HS-5 (cell line): ENCODE measurements around the gene BLTP3B.
"Not testable (repeated sequence)": the region's sequence is repeated elsewhere in the genome, so short reads cannot be mapped to it uniquely, and the experiment has no call there.

ENCODE experiments used
- DNase-seq: peaks from one replicate; pipeline ENCODE4 v3.0.0-alpha.2; 2012; ENCODE audit warnings: low read depth

Gene BLTP3B, protein sequence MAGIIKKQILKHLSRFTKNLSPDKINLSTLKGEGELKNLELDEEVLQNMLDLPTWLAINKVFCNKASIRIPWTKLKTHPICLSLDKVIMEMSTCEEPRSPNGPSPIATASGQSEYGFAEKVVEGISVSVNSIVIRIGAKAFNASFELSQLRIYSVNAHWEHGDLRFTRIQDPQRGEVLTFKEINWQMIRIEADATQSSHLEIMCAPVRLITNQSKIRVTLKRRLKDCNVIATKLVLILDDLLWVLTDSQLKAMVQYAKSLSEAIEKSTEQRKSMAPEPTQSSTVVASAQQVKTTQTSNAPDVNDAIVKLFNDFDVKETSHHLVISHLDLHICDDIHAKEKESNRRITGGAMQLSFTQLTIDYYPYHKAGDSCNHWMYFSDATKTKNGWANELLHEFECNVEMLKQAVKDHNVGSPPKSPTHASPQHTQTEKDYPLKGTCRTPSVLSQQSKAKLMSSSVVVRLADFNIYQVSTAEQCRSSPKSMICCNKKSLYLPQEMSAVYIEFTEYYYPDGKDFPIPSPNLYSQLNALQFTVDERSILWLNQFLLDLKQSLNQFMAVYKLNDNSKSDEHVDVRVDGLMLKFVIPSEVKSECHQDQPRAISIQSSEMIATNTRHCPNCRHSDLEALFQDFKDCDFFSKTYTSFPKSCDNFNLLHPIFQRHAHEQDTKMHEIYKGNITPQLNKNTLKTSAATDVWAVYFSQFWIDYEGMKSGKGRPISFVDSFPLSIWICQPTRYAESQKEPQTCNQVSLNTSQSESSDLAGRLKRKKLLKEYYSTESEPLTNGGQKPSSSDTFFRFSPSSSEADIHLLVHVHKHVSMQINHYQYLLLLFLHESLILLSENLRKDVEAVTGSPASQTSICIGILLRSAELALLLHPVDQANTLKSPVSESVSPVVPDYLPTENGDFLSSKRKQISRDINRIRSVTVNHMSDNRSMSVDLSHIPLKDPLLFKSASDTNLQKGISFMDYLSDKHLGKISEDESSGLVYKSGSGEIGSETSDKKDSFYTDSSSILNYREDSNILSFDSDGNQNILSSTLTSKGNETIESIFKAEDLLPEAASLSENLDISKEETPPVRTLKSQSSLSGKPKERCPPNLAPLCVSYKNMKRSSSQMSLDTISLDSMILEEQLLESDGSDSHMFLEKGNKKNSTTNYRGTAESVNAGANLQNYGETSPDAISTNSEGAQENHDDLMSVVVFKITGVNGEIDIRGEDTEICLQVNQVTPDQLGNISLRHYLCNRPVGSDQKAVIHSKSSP (N-terminal part only)

DNA sequence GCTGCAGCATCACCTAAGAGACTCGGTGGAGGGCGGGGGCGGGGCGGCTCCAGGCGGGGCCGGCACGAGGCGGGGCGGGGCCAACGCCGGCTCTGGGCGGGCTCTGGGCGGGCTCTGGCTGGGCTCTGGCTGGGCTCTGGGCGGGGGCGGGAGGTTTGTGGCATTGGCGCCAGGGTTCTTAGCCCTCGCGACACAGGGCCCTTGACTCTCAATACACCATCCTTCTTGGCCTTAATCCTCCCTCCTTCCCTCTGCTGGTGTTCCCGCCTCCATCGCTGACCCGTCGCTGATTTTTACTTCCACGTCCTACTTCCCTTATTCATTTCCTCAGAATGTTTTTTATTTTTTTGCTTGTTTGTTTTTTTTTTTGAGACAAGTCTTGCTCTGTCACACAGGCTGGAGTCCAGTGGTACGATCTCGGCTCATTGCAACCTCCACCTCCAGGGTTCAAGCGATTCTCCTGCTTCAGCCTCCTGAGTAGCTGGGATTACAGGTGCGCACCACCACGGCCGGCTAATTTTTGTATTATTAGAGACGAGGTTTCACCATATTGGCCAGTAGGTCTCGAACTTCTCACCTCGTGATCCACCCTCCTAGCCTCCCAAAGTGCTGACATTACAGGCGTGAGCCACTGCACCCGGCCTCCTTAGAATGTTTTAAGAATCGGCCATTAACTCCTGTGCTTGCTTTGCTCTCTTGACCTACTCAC is at the start of gene BLTP3B:
TSS of gene BLTP3B (minus strand) at position 24 of the 709 bp plus-strand sequence. CDS start 239 bp downstream, outside the sequence.
- DNase-seq = no peak

DNA sequence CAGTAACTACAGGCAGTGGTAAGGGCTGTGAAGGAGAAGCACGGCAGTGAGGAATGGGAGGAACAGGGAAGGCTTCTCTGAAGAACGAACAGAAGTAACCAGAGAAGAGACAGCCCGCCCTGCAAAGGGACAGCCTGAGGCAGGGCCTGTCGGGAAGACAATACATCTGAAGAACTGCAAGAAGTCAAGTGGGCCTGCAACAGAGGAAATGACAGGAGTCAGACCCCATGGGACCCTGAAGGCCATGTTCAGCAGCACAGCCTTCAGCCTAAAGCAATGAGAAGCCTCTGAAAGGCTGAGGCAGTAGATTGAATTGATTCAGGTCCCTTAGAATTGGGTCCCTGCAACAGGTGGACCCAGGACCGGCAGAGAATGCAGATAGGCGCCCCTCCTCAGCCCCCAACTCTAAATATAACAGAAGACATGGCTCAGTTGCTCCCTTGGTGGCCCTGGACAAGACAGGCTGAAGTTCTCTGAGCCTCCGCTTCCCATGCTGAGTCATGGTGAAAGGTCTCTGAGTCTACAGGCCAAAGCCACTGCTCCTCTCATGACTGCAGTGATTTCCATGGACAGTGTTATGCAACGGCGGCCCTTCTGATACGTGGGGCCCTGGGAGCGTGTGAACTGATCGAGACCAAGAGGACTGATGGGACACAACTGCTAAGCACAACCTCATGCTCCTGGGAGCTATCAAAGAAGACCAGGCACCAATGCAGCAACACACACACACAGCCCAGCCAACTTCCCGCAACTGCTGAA is 47.1 kb upstream of the BLTP3B start:
- no peak for DNase-seq

DNA sequence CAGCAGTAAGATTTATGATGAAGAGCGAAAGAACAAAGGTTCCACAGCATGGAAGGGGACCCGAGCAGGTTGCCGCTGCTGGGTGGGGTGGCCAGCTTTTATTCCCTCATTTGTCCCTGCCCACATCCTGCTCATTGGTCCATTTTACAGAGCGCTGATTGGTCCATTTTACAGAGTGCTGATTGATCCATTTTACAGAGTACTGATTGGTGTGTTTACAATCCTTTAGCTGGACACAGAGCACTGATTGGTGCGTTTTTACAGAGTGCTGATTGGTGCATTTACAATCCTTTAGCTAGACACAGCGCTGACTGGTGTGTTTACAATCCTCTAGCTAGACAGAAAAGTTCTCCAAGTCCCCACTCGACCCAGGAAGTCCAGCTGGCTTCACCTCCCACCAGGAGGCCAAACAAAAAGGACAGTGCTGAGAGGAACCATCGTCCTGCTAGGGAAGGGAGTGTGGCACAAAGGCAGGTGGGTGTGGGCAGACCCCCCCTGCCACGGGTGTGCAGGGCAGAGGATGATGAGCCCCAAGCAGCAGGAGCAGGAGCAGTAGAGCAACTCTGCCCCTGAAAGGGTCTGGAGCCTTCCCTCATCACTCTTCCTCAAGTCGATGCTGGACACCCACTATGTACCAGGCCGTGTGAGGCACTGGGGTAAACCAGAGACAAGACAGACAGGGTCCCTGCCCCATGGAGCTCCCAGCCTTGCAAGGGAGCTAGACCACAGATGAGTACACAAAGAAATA is 46.4 kb upstream of the BLTP3B start:
- DNase-seq = not testable (repeated sequence)

DNA sequence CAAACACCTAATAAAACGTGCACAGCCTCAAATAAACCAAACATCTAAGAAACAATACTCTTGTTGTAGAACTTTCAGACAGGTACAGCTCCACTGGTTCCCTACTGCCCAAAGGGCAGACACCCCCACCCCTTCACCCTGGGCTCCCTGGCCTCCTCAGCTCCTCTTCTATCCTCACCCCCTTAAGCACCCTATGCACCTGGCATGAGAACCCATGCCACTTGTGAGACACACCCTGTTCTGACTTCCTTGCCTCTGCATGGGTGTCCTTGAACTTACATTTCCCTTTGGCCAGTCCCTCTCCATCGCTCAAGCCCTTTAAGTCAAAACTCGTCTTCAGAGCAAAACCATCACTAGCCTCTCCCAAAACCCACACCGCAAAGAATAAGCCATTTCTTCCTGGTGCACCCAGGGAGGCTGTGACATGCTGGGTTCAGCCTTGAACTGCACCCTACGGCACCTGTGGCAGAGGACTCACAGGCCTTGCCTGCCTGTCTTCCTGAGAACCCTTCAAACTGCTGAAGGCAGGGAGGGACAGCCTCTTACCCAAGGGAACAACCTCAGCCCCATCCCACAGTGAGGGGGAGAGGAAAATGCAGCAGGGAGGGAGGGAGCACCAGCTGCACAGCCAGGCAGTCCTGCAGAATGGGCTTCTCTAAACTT is 45.3 kb upstream of the BLTP3B start:
- no peak for DNase-seq

DNA sequence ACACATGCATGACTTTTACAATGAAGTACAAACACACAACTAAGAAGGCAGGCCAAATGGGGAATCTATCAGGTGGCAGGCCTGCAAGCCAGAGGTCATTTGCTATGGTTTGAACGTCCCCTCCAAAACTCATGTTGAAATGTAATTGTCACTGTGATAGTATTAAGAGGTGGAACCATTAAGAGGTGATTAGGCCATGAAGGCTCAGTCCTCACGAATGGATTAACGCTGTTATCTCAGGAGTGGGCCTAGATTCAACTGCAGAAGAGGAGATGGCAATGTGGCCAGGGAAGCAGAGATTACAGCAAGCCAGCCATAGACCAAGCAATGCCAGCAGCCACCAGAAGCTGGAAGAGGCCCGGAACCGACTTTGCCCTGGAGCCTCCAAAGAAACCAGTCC is 44.4 kb upstream of the BLTP3B start:
- DNase-seq = no peak

DNA sequence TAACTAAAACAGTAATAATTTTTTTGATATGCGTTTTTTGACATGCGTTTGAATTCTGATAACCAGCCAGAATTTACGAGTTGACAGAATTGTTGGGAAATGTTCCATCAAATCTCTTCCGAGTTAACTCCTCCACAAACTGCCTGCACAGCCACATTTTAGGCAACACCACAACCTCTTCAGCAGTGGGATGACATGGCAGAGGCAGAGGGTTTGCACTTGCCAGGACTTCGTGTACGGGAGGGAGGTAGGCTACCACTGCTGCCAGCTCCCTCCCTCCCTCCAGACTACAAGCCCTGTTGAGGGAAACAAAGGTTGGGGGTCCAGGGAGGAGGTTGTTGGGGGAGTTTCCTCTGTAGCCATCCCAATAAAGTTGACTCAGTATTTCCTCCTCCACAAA is 43.4 kb upstream of the BLTP3B start:
- DNase-seq = no peak

DNA sequence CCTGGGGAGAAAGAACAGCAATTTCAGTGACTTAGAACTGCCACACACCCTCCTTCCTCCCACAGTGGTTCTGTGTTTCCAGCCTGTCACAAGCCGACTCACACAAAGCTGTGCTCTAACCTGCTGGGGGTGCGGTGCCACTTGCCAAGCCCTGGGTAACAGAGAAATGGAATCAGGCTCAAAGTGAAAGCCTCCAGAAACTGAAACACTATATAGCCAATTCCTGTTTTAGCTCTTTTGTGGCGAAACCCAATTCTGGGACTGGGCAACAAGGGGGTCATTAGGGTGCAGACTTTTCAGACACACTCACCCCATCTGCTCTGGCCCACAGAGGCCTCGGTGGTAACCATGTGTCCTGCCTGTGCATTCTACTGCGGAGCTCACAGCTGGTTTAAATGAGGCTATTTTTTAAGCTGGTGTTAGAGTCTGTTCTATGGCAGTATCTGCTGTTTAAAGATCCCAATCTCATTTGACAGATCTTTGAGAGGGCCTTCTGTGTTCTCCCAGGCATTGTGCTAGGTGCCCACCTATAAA is 42.8 kb upstream of the BLTP3B start:
- DNase-seq = no peak

DNA sequence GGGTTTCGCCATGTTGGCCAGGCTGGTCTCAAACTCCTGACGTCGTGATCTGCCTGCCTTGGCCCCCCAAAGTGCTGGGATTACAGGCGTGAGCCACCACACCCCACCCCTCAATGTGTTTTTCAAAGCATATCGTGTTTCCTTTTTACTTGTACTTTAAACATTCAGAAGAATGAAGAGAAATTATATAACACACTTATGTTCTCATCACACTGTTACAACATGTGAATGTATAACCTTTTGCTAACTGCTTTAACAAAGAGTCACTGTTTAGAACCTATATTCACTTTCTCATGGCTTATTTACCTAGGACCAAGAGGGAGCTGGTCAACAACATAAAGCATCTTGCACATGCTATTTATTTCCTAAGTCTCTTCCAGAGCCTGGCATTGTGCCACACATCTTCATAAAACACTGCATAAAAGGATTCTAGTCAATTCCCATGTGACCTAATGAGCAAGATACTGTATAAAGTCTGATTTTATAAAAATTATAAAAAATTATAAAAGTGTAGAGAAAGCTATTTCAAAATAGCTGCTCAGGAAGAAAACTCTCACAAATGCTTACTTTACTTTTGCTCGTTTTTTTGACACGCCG is 42.0 kb upstream of the BLTP3B start:
- DNase-seq = no peak

DNA sequence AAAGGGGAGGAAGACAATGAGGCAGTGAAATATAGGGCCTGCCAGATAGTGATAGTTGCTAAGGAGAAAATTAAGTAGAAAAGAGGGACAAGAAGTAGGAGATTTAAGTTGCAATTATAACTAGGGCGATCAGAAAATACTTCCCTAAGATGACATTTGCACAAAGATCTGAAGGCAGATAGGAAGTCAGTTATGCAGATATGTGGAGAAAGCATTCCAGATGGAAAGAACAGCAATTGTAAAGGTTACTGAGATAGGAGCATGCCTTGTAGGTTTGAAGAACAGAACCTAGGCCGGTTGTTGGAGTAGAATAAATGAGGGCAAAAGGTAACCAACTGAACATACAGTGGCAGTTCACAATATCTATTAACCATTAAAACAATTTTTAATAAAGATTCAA is 36.6 kb upstream of the BLTP3B start:
- DNase-seq = no peak

DNA sequence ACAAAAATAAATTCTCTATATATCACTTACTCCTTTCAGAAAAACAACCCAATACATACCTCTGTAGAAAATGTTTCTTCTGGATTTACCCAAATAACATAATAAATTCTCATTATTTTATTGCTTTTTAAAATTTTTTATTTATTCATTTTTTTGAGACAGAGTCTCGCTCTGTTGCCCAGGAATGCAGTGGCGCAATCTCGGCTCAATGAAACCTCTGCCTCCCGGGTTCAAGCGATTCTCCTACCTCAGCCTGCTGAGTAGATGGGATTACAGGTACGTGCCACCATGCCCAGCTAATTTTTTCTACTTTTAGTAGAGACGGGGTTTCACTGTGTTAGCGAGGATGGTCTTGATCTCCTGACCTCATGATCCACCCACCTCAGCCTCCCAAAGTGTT is 33.8 kb upstream of the BLTP3B start:
- not testable (repeated sequence) for DNase-seq

DNA sequence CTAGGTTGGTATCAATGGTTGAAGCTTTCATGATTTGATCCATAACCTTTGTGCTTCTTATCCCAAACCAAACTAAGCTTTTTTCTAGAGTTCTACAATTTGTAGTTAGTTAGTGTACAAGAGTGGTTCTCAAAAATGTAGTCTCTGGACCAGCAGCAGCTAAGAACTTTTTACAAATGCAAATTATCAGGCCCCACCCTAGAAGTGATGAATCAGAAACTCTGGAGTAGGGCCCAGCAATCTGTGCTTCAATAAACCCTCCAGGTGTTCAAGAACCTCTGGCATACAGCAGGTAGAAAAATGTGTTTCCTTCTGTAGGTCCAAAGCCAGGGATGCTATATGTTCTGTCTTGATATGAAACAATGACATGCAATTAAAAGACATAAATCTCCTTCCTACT is 31.8 kb upstream of the BLTP3B start:
- DNase-seq = no peak

DNA sequence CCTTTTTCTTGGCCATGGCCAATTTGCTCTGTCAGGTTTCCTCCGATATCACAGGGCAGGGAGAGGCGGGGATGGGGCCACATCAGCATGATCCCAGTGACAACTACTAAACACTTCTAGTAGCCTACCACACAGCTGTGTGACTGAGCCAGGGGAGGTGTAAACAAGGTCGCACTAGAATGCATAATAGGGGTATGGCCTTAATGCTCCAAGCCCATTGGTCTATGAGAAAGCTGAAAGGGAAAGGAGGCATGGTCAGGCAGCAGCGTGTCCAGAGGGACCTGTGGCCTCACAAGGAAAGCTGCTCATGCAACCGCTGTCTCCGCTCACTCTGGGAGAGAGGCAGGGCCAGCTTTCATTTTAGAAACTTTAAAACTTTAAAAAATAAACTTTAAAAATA is 30.4 kb upstream of the BLTP3B start:
- no peak for DNase-seq

DNA sequence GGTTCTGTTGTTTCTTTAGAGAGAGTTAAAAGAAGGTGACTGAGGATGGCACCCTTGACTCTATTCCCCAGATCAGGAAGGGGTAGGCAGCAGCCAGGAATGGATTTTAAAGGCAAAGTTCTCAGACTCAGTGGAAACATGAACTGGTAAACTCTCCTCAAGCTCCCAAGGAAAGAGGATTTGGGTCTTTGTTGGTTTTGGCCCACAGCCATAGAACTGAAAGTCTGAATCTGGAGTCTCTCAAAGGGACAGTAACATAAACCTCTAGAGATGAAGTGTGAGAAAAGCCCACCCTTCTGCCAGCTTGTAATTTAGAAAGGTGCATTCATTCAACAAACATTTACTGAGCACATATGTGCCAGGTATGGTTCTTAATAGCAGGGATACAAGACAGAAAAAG is 28.6 kb upstream of the BLTP3B start:
- DNase-seq = no peak

DNA sequence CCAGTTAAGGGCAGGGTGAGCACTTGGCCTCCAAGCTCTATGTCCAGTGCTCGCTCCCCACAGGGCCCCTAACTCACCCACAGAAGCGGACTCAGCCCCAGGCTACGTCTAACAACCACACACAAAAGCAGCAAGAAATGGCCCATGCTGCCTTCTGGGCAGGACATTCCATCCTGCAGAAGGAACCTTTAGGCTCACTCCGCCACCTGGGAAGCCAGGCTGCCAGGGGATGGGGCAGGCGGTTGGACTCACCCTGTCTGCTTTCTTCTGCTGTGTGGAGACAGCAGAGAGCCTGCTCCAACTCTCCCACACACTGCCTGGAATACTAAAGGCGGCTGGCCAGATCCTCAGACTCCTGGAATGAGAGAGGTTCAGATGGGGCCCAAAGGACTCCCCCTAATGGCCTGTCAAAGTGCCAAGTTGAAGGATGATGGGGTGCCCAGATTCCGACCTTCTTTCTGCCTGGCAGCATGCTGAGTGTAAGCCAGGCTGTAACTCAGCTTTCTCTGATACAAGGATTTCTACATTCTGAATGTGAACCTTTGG is 27.7 kb upstream of the BLTP3B start:
- DNase-seq = no peak

DNA sequence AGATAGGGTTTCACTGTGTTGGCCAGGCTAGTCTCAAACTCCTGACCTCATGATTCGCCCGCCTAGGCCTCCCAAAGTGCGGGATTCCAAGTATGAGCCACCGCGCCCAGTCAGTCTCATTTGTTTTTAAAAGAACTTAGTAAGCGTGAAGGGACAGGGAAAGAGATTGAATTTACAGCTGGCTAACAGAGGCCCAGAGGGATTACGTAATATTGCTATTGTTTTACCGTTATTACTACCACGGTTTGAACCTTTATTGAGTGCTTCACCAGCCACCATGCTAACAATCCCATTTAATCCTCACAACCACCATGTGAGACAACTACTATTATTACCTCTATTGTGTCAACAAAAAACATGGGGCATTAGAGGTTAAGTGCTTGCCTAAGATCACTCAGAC is 26.7 kb upstream of the BLTP3B start:
- no peak for DNase-seq

DNA sequence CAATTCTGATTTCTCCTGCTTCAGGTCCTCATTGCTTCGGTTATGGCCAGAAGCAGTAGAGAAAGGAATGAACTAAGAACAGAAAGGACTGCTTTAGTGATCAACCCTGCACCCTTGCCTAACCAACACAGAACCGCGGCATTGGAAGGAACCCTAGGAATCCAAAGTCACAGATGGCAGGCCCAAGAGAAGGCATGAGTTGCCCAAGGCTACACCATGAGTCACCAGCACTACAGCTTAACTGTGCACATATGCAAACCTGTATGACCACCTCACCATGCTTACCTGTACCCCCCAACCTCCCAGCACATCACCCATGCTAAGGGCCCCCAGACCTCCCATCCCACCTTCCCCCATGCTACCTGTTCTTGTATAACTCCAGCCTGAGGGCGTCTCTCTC is 25.9 kb upstream of the BLTP3B start:
- DNase-seq = no peak

DNA sequence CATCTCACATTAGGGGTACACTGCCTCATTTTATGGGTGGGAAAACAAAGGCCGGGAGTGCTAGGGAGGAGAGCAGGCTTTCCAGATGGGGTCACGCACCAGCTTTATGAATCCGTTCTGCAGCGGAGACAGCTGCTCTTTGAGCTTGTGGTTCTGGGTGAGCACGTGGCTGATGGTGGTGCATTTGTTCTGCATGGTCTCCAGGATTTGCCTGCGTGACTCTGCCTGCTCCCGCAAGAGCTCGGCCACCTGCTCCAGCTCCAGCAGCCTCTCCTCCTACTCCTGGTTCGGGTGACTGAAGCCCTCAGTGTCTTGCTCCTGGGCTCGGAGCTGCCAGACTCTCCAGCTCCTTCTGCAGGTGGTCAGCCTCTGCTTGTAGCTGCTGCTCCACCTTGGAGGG is 23.6 kb upstream of the BLTP3B start:
- no peak for DNase-seq

DNA sequence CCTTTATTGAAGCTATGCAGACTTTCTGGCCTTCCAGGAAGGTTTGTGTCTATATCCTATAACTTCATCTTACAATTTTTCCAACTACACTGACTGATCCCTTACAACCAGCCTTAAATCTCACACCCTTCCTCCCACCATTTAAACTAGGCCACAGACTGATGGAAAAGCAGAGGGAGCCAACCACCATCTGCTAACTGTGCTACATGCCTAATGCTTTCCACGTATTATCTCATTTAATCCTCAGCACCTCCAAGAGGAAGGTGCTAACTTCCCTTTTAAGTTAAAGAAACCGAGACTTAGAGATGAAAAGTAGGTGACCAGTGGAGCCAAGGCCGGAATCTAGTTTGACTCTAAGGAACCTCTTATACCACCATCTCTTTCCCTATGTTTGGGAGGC is 22.7 kb upstream of the BLTP3B start:
- DNase-seq = no peak
